Measurements from ENCODE around the gene PCDHGA3.
"Not testable (repeated sequence)": the region's sequence is repeated elsewhere in the genome, so short reads cannot be mapped to it uniquely, and the experiment has no call there.

Gene PCDHGA3

GRCh38 chr5:141343242-141343952 lies at the start of gene PCDHGA3:
Gene PCDHGA3, plus strand, starts transcription at chr5:141343829. Its CDS starts 205 bp downstream, at chr5:141344034.
- DNase-seq (ENCODE audit: low spot score), result no peak

- no peak for DNase-seq (ENCODE audit: low spot score)
Observed at GRCh38 chr5:141298376-141298775, 45.3 kb upstream of the PCDHGA3 start.

- DNase-seq (ENCODE audit: low spot score), result no peak
Observed at GRCh38 chr5:141303756-141304155, 39.9 kb upstream of the PCDHGA3 start, which contains the start of gene SLC25A2. Gene SLC25A2, minus strand, starts transcription at chr5:141304049. Its CDS starts 184 bp downstream, at chr5:141303865.

DNA sequence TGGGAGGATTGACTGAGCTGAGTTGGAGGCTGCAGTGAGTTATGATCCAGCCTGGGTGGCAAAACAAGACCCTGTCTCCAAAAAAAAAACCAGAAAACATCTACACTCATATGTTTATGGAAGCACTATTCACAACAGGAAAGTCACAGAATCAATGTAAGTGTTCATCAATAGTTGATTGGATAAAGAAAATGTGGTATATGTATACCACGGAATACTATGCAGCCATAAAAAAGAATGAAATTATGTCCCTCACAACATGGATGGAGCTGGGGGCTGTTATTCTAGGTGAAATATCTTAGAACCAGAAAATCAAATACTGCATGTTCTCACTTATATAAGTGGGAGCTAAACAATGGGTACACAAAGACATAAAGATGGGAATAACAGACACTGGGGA lies 37.0 kb upstream of the PCDHGA3 start:
- DNase-seq (ENCODE audit: low spot score), result no peak

GRCh38 chr5:141313711-141314110 lies 29.9 kb upstream of the PCDHGA3 start:
- no peak for DNase-seq (ENCODE audit: low spot score)

DNA sequence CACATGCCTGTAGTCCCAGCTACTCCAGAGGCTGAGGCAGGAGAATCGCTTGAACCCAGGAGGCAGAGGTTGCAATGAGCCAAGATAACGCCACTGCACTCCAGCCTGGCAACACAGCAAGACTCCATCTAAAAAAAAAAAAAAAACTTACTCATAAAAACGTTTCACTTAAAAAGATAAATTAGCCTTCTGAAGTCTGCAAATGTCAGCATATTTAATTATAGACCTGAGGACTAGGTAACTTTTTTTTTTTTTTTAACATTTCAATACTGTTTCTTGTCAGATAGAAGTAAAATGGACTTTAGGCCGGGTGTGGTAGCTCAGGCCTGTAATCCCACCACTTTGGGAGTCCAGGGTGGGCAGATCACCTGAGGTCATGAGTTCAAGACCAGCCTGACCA lies 26.7 kb upstream of the PCDHGA3 start:
- DNase-seq (ENCODE audit: low spot score), result not testable (repeated sequence)

DNA sequence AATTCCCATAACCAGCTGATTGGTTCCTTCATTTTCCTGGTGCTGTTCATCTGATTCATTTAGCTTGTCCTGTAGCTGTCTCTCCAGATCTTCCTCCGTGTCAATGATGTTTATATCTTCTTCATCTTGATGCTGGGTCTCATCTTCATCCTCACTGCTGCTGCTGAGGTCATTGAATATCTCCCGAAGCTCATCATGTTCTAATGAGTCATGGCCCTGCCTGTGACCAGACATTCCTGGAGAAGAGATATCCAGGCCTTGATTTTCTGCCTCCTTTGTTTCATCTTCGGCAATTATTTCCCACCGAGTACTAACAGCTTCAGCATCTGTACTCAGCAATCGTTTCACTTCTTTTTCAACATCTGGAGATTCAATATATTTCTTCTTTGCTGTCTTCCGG lies 24.4 kb upstream of the PCDHGA3 start:
- DNase-seq (ENCODE audit: low spot score), result no peak

GRCh38 chr5:141319699-141320098 lies 23.9 kb upstream of the PCDHGA3 start:
- no peak for DNase-seq (ENCODE audit: low spot score)

GRCh38 chr5:141320225-141321169 lies 23.1 kb upstream of the PCDHGA3 start, which contains the start of gene TAF7:
Gene TAF7, minus strand, starts transcription at chr5:141320784. Its CDS starts 740 bp downstream, at chr5:141320044.
- peak; percentile 98 for DNase-seq (ENCODE audit: low spot score)

DNA sequence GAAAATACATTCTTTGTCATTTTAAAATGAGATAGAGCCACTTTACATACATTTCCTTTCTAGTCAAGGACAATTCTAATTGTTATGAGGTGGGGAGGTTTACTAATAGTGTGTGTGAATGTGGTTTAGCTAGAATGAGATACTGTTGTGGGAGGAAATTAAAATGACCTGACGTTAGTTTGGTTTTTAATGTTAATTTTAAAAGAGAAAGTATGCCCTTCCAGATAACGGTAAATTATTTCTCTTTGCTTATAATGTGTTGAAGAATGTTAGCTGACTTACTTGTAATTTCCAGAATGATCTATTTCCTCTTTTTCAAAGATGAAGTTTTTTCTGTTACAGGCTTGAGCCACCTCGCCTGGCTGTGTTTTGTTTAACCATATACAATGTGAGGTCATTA lies 21.4 kb upstream of the PCDHGA3 start:
- DNase-seq (ENCODE audit: low spot score), result no peak

DNA sequence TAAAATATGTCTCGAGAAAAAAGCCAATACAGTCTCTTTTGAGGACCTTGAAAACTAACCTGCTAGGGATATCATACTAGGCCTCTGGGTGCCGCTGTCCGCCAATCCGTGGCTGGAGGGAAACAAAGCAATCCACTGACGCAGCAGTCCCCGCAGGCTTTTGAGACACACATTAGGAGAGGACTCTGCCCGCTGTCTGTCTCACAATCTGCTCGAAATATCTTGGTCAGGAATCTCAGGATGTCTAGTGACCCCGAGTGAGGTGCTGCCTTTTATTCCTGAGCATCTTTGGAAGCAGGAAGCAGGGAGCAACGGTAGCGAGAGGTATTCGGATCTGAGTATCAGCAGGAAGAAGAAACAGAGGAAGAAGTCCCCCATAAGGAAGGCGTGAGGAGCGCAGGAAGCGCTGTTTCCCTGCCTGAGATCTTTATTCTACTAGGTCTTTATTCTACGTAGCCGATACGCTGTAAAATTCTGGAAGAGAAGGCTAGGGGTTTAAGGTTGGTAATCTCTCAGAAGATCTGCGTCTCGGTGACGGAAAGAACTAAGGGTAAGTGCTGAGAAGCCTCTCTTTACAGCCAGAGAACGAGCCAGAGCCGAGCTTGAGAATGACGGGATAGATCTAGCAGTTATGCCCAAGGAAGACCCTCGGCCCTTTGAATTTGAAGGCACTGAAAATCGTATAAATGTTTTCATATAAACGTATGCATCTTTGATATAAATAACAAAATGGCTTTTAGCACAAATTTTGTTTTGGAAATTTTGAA lies 17.4 kb upstream of the PCDHGA3 start:
- peak; percentile 82 for DNase-seq (ENCODE audit: low spot score)

- no peak for DNase-seq (ENCODE audit: low spot score)
Observed at GRCh38 chr5:141328231-141328630, 15.4 kb upstream of the PCDHGA3 start.

DNA sequence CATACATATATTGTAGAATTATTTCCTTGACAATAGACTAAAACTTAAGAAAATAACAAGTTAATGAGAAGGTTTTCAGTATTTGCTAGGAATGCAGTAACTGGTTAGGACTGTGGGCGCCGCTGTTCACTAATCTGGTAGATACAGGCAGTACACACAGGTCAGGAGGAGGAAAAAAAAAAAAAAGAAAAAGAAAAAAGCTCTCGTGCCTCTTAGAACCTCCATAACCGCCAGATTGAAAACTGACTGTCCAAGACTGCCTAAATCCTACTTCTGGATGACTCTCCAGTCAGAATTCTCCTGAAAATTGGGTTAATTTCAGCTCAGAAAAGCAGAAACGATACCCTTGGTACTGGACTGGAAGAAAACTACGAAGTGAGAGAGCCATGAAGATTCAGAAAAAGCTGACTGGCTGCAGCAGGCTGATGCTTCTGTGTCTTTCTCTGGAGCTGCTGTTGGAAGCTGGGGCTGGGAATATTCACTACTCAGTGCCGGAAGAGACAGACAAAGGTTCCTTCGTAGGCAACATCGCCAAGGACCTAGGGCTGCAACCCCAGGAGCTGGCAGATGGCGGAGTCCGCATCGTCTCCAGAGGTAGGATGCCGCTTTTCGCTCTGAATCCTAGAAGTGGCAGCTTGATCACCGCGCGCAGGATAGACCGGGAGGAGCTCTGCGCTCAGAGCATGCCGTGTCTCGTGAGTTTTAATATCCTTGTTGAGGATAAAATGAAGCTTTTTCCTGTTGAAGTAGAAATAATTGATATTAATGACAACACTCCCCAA lies 13.1 kb upstream of the PCDHGA3 start, which contains the start of gene PCDHGA1:
PCDHGA1 (plus strand) TSS at position 216 of the 782 bp plus-strand sequence.
- DNase-seq (ENCODE audit: low spot score), result peak; percentile 78

GRCh38 chr5:141332571-141332970 lies 11.1 kb upstream of the PCDHGA3 start:
- DNase-seq (ENCODE audit: low spot score), result not testable (repeated sequence)

DNA sequence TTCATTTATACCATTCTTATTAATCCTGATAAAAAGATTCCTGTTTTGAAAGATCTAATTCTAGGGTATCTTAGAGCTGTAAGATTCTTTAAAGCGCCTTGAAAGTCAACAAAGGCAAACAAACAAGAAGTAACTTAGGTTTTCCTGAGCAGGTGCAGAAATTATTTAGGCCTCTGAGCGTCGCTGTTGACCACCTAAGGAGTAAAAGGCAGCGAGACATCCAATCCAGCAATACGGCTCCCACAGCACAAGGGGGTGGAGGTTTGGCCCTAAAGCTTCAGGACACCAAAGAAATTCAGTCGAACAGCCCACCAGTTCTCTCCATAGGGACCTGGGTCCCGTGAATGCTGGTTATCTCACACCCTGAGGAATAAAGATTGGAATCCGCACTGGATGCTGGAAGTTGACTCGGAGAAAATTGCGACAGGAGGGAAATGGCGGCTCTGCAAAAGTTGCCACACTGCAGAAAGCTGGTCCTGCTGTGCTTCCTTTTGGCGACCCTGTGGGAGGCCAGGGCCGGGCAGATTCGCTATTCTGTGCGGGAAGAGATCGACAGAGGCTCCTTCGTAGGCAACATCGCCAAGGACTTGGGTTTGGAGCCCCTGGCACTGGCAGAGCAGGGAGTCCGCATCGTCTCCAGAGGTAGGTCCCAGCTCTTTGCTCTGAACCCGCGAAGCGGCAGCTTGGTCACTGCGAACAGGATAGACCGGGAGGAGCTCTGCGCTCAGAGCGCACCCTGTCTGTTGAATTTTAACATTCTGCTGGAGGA lies 4.9 kb upstream of the PCDHGA3 start, which contains the start of gene PCDHGA2:
PCDHGA2 (plus strand) TSS at position 223 of the 769 bp plus-strand sequence.
- peak; percentile 67 for DNase-seq (ENCODE audit: low spot score)

- DNase-seq (ENCODE audit: low spot score), result not testable (repeated sequence)
Observed at GRCh38 chr5:141340781-141341354, 2.8 kb upstream of the PCDHGA3 start.

DNA sequence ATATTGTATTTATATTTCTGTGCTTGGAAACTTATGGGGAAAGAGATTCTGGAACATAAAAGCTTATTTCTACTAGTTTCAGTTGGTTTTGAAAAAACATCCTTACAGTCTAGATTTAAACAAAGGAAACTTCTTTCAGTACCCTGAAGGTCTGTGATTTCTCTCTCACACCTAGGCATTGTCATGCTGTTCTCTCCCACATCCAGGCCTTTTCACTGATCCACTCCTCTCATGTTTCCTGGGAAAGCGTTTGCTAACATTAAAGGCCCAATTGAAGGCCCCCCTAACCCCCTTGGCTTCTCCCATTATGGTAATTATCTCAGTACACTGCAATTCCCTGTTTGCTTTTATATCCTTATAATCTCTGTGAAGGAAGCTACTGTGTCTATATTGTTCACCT lies 856 bp upstream of the PCDHGA3 start:
- no peak for DNase-seq (ENCODE audit: low spot score)

DNA sequence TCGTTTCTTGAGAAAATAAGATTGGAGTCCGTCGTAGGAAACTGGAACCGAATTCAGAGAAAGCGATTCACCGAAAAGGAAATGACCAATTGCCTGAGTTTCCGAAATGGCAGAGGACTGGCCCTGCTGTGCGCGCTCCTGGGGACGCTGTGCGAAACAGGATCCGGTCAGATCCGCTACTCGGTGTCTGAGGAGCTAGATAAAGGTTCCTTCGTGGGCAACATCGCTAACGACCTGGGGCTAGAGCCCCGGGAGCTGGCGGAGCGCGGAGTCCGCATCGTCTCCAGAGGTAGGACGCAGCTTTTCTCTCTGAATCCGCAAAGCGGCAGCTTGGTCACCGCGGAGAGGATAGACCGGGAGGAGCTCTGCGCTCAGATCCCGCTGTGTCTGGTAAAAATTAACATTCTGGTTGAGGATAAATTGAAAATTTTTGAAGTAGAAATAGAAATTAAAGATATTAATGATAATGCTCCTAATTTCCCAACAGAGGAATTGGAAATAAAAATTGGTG lies 379 bp downstream of the PCDHGA3 start:
- no peak for DNase-seq (ENCODE audit: low spot score)

DNA sequence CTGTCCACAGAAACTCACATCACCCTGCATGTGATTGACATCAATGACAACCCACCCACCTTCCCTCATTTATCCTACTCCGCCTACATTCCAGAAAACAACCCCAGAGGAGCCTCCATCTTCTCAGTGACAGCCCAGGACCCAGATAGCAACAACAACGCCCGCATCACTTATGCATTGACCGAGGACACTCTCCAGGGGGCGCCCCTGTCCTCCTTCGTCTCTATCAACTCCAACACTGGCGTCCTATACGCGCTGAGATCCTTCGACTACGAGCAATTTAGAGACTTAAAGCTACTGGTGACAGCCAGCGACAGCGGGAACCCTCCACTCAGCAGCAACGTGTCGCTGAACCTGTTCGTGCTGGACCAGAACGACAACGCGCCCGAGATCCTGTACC lies 1.7 kb downstream of the PCDHGA3 start:
- DNase-seq (ENCODE audit: low spot score), result no peak

GRCh38 chr5:141346017-141346416 lies 2.4 kb downstream of the PCDHGA3 start:
- not testable (repeated sequence) for DNase-seq (ENCODE audit: low spot score)
